Loucy (cell line): ENCODE results near the gene ATP8A2.

Experiments
- EZH2phosphoT487 ChIP-seq: fragments of 200-600 bp; IDR thresholded peaks from 2 replicates; pipeline ENCODE4 v1.6.1; 2018; ENCODE audit warnings: antibody characterized with exemption, mild to moderate bottlenecking, moderate library complexity, borderline replicate concordance
- TF ChIP-seq, protein P1 (sequence below): fragments of 200-600 bp; sonication (generic); conservative IDR thresholded peaks from 2 replicates; pipeline ENCODE4 v1.5.1; 2014; ENCODE audit warnings: mild to moderate bottlenecking, antibody characterized with exemption, low read length

DNA sequence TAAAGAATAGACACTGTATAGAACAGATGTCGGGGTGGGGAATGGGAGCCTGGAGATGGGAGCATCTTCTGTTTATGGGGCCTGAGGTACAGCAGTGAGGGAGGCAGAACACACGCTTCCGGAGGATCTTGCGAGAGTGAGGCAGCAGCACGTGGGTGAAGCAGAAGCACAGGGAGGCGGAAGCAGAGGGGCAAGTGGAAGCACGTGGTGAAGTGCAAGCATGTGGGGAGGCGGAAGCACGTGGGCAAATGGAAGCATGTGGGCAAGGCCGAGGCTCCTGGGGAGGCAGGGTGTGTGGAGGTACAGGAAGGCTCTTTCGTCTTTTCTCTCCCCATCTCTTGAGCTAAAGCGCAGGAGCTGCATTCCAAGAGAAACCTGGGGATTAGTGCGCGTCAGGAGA is 198.4 kb downstream of the ATP8A2 start:
- TF ChIP-seq, protein P1, sequence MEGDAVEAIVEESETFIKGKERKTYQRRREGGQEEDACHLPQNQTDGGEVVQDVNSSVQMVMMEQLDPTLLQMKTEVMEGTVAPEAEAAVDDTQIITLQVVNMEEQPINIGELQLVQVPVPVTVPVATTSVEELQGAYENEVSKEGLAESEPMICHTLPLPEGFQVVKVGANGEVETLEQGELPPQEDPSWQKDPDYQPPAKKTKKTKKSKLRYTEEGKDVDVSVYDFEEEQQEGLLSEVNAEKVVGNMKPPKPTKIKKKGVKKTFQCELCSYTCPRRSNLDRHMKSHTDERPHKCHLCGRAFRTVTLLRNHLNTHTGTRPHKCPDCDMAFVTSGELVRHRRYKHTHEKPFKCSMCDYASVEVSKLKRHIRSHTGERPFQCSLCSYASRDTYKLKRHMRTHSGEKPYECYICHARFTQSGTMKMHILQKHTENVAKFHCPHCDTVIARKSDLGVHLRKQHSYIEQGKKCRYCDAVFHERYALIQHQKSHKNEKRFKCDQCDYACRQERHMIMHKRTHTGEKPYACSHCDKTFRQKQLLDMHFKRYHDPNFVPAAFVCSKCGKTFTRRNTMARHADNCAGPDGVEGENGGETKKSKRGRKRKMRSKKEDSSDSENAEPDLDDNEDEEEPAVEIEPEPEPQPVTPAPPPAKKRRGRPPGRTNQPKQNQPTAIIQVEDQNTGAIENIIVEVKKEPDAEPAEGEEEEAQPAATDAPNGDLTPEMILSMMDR: no peak
- TF ChIP-seq EZH2phosphoT487: no peak
